Loucy (cell line): ENCODE measurements around the gene GNB1.

Experiments
- EZH2phosphoT487 ChIP-seq: fragments of 200-600 bp; IDR thresholded peaks from 2 replicates; pipeline ENCODE4 v1.6.1; 2018; ENCODE audit warnings: antibody characterized with exemption, mild to moderate bottlenecking, moderate library complexity, borderline replicate concordance
- TF ChIP-seq, protein P1 (sequence below): fragments of 200-600 bp; sonication (generic); conservative IDR thresholded peaks from 2 replicates; pipeline ENCODE4 v1.5.1; 2014; ENCODE audit warnings: mild to moderate bottlenecking, antibody characterized with exemption, low read length

- TF ChIP-seq, protein P1, sequence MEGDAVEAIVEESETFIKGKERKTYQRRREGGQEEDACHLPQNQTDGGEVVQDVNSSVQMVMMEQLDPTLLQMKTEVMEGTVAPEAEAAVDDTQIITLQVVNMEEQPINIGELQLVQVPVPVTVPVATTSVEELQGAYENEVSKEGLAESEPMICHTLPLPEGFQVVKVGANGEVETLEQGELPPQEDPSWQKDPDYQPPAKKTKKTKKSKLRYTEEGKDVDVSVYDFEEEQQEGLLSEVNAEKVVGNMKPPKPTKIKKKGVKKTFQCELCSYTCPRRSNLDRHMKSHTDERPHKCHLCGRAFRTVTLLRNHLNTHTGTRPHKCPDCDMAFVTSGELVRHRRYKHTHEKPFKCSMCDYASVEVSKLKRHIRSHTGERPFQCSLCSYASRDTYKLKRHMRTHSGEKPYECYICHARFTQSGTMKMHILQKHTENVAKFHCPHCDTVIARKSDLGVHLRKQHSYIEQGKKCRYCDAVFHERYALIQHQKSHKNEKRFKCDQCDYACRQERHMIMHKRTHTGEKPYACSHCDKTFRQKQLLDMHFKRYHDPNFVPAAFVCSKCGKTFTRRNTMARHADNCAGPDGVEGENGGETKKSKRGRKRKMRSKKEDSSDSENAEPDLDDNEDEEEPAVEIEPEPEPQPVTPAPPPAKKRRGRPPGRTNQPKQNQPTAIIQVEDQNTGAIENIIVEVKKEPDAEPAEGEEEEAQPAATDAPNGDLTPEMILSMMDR, result no peak
- no peak for TF ChIP-seq EZH2phosphoT487
These were observed 130.2 kb downstream of the GNB1 start for GRCh38 chr1:1760715-1761114.
